Right ventricle myocardium inferior (tissue), 1 donor: Measurements from ENCODE around the gene ACSL4. TPM values are rescaled to one million over a fixed set of nuclear protein-coding genes. Genes with fewer than 3 reads are reported as not detected.

Source experiments
- ATAC-seq: fragments of 200-7000 bp; cut with Tn5 transposase; one replicate; pipeline ENCODE4 v1.9.1; 2020; ENCODE audit warnings: mild to moderate bottlenecking, moderate library complexity
- DNase-seq: peaks from one replicate; pipeline ENCODE4 v3.0.0; 2021; ENCODE audit errors: missing footprints
- intact Hi-C: fragments of 100-400 bp; cut with DNase I; formaldehyde crosslinking; loops from one replicate; pipeline ENCODE4 v1.11.0; 2022
- total RNA-seq: library from RNA; stranded (reverse); fragmentation: NEBNext Ultra II Directional; extraction: Animal tissue kit (Norgen Biotek cat#: 25700); gene quantifications from one replicate; pipeline ENCODE4 v1.2.1, GENCODE V29; 2021
- donor health status: DM: no; HTN: yes; CAD: no; lungs with severe emphysema.

ACSL4 gene
- total RNA-seq, 1 donor from 2014 or later = 30.6 TPM

- ATAC-seq (no peak), DNase-seq (no peak)
- intact Hi-C loops = no loop called here
Measured at GRCh38 chrX:109632906-109633504, 100.1 kb downstream of the ACSL4 start.

- ATAC-seq (no peak), DNase-seq (no peak)
- intact Hi-C loops = no loop called here
Measured at GRCh38 chrX:109629310-109629709, 103.7 kb downstream of the ACSL4 start.

- intact Hi-C loops = no loop called here
- peak; percentile 8 for ATAC-seq
Measured at GRCh38 chrX:109626637-109627036, 106.4 kb downstream of the ACSL4 start.

GRCh38 chrX:109624641-109625616 is 108.1 kb downstream of the ACSL4 start, which contains the start of gene KCNE5:
TSS of gene KCNE5 (minus strand) at chrX:109625172. CDS start at chrX:109625020, 152 bp downstream.
- intact Hi-C loops = loop anchor here (5.0 kb wide), 1 partner anchor 88 kb away; the partner anchor contains the start of gene NXT2
- DNase-seq (peak; percentile 57), ATAC-seq (peak; percentile 37)

More at GRCh38 chrX:109626637-109627036, 106.4 kb downstream of the ACSL4 start:
- DNase-seq = no peak

- ATAC-seq (peak; percentile 63), DNase-seq (no peak)
- intact Hi-C loops = loop anchor here (5.0 kb wide), 1 partner anchor 87 kb away; the partner anchor contains the start of gene NXT2
Measured at GRCh38 chrX:109623997-109624396, 109.1 kb downstream of the ACSL4 start.

GRCh38 chrX:109622270-109622669 is 110.8 kb downstream of the ACSL4 start:
- ATAC-seq (peak; percentile 42), DNase-seq (no peak)
- intact Hi-C loops = loop anchor here (5.0 kb wide), 1 partner anchor 85 kb away; the partner anchor contains the start of gene NXT2

- ATAC-seq (no peak), DNase-seq (no peak)
- intact Hi-C loops = loop anchor here (5.0 kb wide), 1 partner anchor 82 kb away; the partner anchor contains the start of gene NXT2
Measured at GRCh38 chrX:109619771-109620170, 113.3 kb downstream of the ACSL4 start.

GRCh38 chrX:109614951-109615350 is 118.1 kb downstream of the ACSL4 start:
- no peak for ATAC-seq
- no peak for DNase-seq
- intact Hi-C loops = no loop called here

- intact Hi-C loops = no loop called here
- DNase-seq (no peak), ATAC-seq (no peak)
Measured at GRCh38 chrX:109601486-109601885, 131.6 kb downstream of the ACSL4 start.

- ATAC-seq (no peak), DNase-seq (peak; percentile 63)
- intact Hi-C loops = no loop called here
Measured at GRCh38 chrX:109600237-109600651, 132.8 kb downstream of the ACSL4 start.

- DNase-seq (no peak), ATAC-seq (no peak)
- intact Hi-C loops = no loop called here
Measured at GRCh38 chrX:109596015-109596414, 137.0 kb downstream of the ACSL4 start.

Other genes with a start within 250 kb of the ACSL4 start
- gene NXT2, start 196.4 kb downstream of the ACSL4 start, total RNA-seq = 2.2 TPM
- gene KCNE5, start 108.1 kb downstream of the ACSL4 start, total RNA-seq = 0.43 TPM